GM19395 (cell line): ENCODE results near the gene NAP1L4.

Experiments used
- ATAC-seq: cut with Tn5 transposase; IDR thresholded peaks from one replicate; pipeline ENCODE4 v1.9.1; 2021; ENCODE audit warnings: mild to moderate bottlenecking, moderate library complexity; ENCODE audit not compliant: unreplicated experiment

The NAP1L4 gene

DNA sequence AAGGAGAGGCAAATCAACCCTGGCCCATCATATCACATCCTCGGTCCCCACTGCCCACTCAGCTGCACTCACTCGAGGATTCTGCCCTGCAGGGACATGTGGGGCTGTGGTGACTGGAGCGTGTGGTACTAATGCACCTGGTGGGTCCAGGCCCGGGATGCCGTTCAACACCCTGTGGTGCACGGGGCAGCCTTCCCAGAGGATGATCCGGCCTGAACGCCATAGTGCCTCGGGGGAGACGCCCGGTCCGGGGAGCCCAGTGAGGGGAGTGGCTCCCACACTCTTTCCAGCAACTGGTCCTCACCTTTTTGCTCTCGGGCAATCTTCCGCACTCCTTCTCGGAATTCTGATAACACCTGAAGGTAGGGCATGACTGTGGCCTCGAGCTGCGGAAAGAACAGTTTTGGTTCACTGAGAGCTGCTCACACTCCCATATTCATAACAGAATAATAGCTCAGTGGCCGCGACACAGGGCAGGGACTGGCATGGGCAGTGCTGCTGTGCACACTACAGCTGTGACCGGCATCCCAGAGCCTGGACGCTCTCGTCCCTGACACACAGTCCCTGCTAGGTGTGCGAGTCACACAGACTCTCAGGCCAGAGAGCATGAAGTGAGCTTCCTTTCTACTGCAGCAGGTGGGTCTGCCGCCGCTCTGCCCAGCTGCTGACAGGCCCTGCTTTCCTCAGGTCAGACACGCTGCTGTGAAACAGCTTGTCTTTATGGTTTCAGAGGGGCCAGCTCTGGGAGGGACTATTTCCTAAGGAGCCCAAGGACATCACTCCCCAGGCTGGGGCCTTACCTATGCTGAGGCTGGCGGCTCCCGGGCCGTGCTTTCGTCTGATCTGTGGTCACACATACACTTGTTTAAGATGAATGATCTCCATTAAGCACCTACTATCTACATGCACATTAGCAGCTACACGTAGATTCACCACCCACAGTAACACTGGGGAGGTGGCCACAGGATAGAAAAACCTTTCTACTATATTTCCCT, 20.1 kb upstream of the NAP1L4 start:
- no peak for ATAC-seq

DNA sequence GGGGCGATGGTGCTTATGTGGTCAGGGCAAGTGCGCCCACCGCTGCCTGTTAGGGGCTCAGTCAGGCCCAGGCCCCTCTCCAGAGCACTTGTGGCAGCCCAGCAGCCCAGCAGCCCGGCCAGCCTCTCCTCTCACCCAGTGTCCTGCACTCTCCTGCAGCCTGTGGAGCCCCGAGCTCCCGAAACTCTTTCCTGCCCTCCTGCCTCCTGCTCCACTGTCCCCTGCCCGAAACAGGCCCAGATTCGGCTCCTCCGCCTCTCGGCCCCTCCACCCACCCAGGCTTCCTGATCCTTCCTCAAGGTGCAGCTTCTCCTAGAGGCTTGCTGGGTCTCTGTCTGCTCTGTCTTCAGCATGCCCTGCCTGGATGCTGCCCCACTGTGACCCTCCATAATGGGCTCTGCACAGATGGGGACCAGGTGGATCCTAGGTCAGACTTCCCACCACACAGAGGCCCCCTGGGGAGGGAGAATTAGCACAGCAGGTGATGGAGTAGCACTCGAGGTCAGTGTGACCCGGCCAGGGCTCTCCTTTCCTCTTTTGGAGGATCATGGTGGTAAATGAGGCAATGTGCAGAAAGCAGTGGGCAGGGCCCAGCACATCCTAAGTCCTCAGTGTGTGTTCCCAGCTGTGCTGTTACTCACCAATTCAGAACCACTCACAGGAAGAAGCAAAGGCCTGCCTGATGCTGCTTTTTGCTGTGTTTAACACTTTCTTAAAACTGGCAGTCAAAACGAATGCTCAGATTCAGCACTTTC, 18.6 kb upstream of the NAP1L4 start:
- no peak for ATAC-seq

DNA sequence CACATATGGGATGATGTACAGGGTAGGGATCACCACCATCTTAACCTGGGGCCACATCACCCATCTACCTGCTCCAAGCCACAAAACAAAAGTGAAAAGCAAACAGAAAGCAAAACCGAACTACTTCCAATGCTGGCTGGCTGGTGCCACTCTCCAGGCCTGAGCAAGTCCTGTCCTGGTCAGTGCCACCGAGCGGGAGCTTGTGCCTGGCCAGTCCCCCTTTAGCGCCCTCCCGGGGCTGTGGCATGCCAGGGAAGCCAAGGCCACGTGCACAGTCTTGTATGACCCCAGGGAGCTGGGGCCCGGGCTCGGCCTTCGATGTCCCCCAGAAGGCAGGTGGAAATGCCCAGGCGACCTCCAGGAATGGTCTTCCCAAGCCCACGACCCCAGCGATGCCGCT, 17.9 kb upstream of the NAP1L4 start:
- no peak for ATAC-seq

DNA sequence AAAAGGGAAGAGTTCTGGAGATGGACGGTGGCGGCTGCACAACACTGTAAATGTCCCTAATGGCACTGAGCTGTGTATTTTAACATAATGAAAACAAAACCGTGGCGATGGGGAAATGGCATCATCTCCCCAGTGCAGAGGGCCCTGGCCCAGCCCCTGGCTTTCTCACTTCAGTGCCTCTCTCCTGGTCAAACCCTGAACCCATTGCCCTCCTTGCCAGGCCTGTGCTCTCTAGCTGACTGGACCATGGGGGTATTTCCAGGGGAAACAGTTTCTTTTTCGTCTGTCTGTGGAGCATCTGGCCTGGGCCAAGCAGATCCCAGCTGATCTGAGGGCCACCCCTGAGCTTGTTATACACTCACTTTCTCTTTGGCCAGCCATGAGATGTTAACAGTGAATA, 17.4 kb upstream of the NAP1L4 start:
- no peak for ATAC-seq

DNA sequence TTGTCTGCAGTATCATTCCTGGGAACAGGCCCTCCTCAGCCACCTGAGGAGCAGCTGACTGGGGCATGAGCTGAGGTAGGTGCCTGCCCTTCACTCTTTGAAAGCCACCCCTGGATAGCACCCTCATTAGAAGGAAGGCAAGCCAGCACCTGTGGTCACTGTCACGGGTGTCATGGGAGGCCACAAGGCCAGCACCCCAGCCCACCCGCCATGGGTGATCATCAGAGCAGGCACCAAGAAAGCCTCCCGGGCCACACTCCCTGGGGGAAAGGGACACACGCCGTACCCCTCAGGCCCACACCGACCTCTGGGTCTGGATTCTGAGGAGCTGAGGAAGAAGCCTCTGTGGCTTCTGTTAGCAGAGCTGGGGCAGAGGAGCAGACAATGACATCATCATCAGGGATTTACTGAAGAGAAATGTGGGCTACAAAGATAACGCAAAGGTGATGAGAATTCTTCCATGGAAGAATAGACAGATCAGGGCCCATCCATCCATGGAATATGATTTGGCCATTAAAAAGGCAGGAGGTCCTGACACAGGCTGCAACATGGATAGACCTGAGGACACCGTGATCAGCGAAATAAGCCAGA, 16.7 kb upstream of the NAP1L4 start:
- no peak for ATAC-seq

DNA sequence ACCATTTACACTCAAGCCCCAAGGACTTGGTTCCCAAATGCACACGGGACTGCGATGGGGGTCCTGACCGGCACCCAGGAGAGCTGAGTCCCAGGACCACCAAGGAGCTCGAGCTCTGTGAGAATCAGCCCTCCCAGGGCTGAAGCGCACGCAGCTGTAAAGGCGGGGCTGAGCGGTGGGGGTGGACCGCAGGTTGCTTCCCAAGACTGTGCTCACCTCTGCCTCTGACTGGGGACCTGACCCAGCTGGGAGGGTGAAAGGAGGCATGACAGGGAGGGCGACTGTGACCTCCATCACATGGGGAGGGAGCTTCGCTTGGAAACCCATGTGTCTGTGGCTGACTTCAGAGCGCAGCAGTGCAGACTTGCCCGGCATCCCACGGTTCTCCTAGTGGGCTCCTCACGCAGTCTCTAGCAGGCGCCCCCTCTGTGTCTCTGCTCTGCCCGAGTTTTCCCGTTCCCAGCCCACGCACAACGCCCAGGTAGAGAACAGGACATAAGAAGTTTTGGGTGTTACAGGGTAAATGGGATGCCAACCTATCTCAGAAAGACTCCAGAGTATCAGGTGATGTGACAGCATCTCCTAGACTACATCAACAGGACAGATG, 15.4 kb upstream of the NAP1L4 start:
- no peak for ATAC-seq

DNA sequence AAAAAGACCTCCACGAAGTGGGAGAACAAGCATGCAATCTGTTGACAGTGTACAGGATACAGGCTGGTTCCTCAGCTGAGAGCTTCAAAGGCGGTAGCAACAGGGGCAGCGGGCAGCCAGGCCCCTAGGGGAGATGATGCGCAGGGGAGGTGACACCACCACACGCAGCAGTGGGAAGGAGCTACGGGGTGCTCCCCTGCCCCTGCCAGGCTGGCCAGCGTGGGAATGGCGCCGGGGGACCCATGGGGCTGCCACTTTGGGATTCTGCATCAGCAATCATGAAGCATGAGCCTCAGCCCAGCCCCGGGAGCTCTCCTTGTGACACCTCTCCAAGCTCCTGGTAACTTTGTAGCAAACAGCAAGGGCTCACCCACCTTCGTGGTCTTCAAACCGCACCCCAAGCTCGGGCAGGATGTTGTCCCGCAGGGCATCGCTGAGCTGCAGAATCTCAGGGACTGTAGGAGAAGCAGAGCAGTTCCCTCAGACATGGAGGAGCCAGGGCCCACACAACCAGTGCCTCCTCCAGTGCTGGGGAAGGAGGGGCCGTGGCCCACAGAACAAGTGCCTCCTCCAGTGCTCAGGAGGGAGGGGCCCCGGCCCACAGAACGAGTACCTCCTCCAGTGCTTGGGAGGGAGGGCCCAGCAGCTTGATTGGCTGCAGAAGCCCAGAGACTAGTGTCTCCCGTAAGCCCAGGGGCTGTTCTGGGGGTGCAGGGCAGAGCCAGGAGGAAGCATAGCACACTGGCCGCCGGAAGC, 14.6 kb upstream of the NAP1L4 start:
- no peak for ATAC-seq

DNA sequence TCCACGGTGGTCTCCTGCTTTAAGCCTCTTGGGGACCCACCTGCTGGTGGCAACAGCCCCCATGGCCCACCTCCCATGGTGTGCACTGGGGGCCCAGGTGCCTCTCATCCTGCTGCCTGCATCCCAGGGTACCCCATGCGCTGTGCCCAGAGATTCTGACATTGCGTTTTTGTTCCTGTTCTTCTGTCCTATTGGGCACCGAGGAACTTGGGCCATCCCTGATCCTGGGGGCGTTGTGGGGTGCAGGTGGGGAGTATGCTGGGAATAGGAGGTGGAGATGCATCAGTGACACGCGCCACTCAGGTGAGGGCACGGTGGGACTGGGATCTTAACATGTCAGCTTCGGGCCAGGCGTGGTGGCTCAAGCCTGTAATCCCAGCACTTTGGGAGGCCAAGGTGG, 12.4 kb upstream of the NAP1L4 start:
- no peak for ATAC-seq

DNA sequence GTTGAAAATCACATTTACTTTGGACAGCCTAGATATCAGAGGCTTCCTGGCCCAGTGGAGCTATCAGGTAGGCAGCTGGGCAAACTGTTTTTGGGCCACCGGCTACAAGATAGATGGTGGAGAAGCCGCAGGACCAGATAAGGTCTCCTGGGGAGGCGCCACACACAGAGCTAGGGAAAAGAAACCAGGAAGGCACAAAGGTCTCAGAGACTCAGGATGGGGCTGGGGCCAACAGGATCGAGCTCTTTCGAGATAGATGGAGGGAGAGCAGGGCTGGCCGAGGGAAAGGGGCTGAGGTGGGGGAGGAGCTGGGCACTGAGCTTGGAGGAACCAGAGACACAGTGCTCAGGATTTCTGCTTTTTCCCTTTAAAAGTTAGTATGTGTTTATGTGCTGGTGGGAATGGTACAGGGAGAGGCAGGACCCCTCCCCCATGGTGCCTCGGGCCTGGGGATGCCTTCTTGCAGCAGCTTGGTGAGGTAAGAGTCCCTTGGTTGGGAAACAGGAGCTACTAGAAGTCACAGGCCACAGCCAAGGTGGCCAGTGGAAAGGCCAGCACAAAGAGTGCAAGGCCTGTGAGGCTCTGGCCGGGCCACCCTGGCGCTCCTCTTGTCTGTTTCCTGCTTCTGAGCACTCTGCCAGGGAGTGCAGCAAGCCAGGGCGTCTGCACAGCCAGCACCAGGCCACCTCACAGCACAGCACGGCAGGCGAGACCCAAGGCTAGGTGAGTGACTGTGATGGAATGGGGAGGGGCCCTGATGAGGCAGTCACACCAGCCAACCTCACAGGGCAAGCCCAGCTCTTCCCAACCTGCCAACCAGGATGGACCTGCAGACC, 11.5 kb upstream of the NAP1L4 start:
- no peak for ATAC-seq

DNA sequence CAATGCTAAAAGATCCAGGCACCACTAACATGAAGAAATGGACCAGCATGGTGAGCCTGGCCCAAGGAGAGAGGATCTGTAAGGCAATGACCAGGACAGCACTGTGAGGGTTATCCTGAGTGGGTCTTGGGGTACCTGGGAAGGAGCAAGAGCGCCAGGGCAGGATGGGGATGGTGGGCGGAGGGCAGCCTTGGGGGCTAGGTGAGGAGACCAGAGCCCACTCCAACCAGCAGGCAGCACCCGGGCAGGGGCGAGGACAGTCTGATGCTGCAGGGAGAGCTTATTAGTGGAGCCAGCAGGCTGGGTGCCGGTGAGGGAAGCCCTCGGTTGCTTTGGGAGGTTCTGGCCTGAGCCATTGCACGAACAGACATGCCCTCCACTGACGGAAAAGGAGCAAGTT, 10.7 kb upstream of the NAP1L4 start:
- ATAC-seq, result no peak

DNA sequence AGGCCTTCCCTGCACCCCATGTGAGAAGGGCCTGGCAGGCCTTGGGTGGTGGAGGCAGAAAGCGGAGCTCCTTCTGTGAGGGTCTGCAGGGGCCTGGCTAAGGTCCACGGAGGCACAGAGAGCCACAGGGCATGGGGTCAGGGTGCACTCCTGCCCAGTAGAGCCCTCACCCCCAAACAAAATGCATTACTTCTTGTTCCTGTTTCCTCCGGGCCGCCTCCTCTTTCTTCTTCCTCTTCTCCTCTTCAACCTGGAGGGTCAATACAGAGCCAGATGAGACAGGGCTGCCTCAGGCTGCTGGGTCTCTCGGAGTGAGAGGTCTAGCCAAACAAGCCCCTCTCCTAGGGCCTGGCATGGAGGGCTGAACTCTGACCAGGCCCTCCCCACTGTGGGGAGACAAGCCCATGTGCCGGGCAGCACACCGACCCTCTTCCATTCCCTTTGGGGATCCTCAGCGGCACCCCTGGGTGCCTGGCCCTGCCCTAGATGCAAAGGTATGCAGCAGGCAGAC, 10.3 kb upstream of the NAP1L4 start:
- ATAC-seq, result no peak

DNA sequence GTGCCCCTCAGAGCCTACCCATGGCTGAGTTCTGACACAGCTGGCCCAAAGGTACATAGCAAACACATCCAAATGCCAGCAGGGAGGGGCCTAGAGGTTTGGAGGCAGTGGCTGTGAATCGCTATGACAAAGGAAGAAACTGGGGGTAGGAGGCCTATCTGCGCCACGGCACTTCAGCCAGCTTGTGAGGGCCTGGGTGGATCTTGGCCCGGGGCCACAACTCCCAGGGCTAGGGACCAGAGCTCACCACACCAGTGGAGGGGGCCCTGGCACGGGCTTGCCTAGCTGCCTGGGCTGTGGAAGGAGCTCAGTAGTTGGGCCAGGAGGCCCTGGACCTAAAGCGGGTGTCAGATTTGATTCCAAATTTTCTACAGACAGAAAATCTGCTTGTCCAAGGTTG, 9.4 kb upstream of the NAP1L4 start:
- ATAC-seq, result no peak

DNA sequence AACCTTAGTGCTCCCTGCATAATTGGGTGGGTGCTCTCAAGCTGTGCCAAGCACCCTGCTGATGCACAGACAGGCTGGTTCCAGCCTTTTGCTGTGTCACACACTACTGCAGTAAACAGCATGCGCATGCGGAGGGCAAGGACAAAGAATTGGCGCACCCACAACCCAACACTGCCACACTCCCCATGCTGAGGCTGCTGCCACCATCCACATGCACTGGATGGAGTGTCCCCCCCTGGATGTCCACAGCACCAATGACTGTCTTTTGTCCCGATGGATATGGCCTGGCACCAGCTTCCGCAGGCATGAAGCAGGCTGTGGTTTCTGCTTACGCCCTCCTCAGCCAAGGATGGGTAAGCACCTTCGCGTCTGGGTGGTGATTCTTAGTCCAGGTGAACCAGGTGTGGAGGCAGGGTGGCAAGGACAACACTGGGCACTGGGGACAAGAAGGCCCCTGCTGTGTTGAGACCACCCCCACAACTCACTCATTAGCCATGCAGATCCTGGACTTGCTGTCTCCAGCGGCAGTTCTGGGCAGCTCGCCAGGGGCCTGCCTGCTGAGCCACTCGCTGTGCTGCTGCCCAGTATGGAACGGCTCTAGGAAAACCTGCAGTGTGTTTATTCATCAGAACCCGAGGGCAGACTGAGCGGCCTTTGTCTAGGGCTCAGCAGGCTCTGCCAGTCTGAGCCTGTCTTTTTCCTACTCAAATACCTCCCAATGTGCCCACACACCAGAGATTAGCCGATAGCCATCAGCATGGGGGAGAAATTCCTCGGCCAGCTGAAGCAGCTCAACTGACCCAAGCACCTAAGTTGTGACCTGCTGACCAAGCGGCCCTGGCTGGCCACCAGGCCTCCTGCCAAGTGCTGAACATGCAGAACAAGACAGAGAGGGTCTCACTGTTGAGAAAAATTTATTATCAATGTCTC, 8.2 kb upstream of the NAP1L4 start:
- no peak for ATAC-seq

DNA sequence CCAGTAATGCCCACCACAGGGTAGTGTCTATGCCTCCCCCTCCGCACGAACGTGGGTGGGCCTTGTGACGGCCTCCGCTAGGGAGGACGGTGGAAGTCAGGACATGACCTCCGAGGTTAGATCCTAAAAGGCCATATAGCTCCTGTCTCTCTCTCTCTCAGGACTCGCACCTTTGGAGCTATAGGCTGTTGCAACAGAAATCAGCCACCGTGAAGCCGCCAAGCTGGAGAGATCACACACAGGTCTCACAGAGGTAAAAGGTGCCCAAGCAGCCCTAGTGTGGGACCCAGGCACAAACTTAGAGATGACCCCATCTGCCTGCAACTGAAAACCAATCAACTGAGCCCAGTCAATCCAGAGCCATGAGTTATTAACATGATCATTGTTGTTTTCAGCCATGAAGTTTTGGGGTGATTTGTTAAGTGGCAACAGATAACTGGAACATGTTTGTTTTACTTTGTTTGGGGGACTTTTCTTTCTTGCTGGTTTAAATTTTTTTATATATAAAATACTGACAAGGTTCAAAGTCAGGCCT, 7.4 kb upstream of the NAP1L4 start:
- no peak for ATAC-seq

DNA sequence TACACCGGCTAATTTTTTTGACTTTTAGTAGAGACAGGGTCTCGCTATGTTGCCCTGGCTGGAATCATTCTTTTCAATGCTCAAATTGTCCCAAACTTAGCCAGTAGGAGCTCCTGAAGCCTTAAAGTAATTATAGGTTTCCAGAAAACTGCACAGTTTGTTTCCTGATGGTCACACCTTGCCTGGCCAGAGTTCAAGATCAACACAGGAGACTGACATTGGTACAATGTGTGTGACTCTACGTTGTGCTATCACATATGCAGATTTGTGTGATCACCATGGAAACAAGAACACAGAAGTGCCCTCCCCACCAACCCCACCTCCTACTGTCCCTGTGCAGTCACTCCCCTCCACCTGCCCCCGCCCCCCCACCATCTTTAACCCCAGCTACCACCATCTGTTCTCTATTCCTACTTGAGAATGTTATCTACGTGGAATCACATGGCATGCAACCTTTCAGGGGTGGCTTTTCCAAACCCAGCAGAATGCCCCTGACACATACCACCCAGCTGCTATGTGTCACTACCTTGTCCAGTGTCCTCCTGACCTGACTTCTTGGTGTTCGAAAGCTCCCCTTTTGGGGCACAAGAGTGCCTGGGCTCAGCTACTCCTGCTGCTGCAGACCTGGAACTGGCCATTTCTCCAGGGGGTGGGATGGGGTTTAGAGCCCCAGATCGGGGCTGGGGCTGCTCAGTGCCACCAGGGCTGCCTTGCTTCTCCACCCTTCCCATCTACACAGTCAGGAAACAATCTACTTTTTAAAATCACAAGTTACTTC, 6.1 kb upstream of the NAP1L4 start:
- ATAC-seq, result no peak

DNA sequence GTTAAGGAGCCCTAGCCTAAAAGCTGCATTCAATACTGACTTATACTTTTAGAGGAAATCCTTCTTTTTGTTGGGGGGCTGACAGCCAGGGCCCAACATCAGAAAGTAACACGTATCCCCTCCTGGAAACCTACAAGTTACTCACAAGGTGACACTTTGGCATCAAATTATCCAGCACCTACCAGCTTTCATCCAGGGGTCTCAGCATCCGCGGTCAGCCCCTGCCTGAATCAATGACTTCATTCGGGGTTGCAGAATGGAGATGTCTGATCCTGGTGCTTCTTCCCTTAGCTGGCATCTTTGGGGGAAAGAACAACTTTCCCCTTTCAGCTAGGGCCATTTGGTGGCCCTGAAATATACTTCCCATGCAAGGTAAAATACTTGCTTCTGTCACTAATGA, 5.3 kb upstream of the NAP1L4 start:
- ATAC-seq, result no peak

DNA sequence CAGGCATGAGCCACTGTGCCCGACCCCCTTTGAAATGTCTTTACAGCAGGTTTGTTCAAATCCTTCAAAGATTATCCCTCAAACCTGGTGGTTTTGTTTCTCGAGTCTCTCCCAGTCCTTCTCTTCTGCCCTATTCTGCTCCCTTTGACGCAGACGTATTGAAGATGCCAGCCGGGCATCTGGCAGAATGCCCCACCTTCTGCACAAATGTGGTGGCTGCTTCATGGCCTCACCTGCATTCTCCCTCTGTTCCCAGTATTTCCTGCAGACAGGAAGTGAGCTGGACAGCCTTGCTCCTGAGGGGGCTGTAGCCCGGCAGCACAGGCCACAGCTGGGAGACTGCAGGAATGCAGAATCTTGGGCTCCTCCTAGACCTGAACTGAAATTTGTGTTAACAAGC, 4.8 kb upstream of the NAP1L4 start:
- ATAC-seq, result no peak
